WTC11 (cell line): Measurements from ENCODE around the gene RTL1. TPM values are rescaled to one million over a fixed set of nuclear protein-coding genes. Genes with fewer than 3 reads are reported as not detected.

ENCODE experiments used
- ATAC-seq: fragments of 200-7000 bp; cut with Tn5 transposase; 2 replicates; pipeline ENCODE4 v1.10.0; 2021; ENCODE audit warnings: mild to moderate bottlenecking, moderate library complexity
- CTCF ChIA-PET: fragments of 300-600 bp; sonication (Branson Sonifier 250); formaldehyde crosslinking; loops from one replicate; lab custom pipeline; 2021; ENCODE audit warnings: antibody characterized with exemption; lab: Charles Lee
- POLR2A ChIA-PET: fragments of 350-600 bp; sonication (Branson Sonifier 250); formaldehyde crosslinking; loops from one replicate; lab custom pipeline; 2021; ENCODE audit warnings: antibody characterized with exemption; lab: Charles Lee
- DNase-seq: peaks from one replicate; pipeline ENCODE4 v3.0.0; 2021; ENCODE audit warnings: low spot score
- H3K27ac Mint-ChIP-seq: 2 replicates; pipeline ENCODE4 v1.8.0; 2021; ENCODE audit warnings: mixed read lengths
- H3K27me3 Mint-ChIP-seq: 2 replicates; pipeline ENCODE4 v1.8.0; 2021; ENCODE audit warnings: low read depth, mild to moderate bottlenecking, moderate library complexity, mixed read lengths
- H3K36me3 Mint-ChIP-seq: 2 replicates; pipeline ENCODE4 v1.8.0; 2021; ENCODE audit warnings: mixed read lengths
- H3K4me1 Mint-ChIP-seq: 2 replicates; pipeline ENCODE4 v1.8.0; 2022; ENCODE audit warnings: mixed read lengths
- H3K4me3 Mint-ChIP-seq: 2 replicates; pipeline ENCODE4 v1.8.0; 2021; ENCODE audit warnings: mild to moderate bottlenecking, moderate library complexity, mixed read lengths
- H3K9me3 Mint-ChIP-seq: 2 replicates; pipeline ENCODE4 v1.8.0; 2021; ENCODE audit warnings: mixed read lengths
- ARID4B ChIP-seq: sonication (generic); formaldehyde crosslinking; IDR thresholded peaks from 2 replicates; pipeline ENCODE4 v1.8.0; 2023; ENCODE audit warnings: missing genetic modification reagents, mild to moderate bottlenecking, borderline replicate concordance
- E2F5 ChIP-seq: sonication (generic); formaldehyde crosslinking; IDR thresholded peaks from 2 replicates; pipeline ENCODE4 v1.8.1; 2022; ENCODE audit warnings: mild to moderate bottlenecking, moderate library complexity, missing genetic modification reagents
- FOXK1 ChIP-seq: sonication (generic); formaldehyde crosslinking; IDR thresholded peaks from 2 replicates; pipeline ENCODE4 v1.8.0; 2022; ENCODE audit warnings: mild to moderate bottlenecking, moderate library complexity, missing genetic modification reagents
- MXD4 ChIP-seq: fragments of 250-450 bp; sonication (Bioruptor Pico); IDR thresholded peaks from 2 replicates; pipeline ENCODE4 v1.8.0; 2021; ENCODE audit warnings: mild to moderate bottlenecking, moderate library complexity, borderline replicate concordance
- NFE2L1 ChIP-seq: sonication (generic); formaldehyde crosslinking; IDR thresholded peaks from 2 replicates; pipeline ENCODE4 v1.8.1; 2023; ENCODE audit warnings: missing genetic modification reagents
- SMAD4 ChIP-seq: sonication (generic); formaldehyde crosslinking; IDR thresholded peaks from 2 replicates; pipeline ENCODE4 v1.8.0; 2022; ENCODE audit warnings: mild to moderate bottlenecking, missing genetic modification reagents
- SOX15 ChIP-seq: fragments of 250-450 bp; sonication (Bioruptor Pico); IDR thresholded peaks from 2 replicates; pipeline ENCODE4 v1.9.0; 2021; ENCODE audit warnings: mild to moderate bottlenecking
- ZNF121 ChIP-seq: sonication (generic); formaldehyde crosslinking; IDR thresholded peaks from 2 replicates; pipeline ENCODE4 v1.8.0; 2023; ENCODE audit warnings: missing genetic modification reagents
- ZNF232 ChIP-seq: sonication (generic); formaldehyde crosslinking; IDR thresholded peaks from 2 replicates; pipeline ENCODE4 v1.8.0; 2022; ENCODE audit warnings: mild to moderate bottlenecking, missing genetic modification reagents
- ZNF423 ChIP-seq: fragments of 250-450 bp; sonication (Bioruptor Pico); IDR thresholded peaks from 2 replicates; pipeline ENCODE4 v2.1.2; 2022; ENCODE audit warnings: mild to moderate bottlenecking, moderate library complexity
- total RNA-seq: library from RNA; stranded (reverse); gene quantifications from 3 replicates; pipeline ENCODE4 v1.2.3, GENCODE V29; 2021
- TF ChIP-seq, protein P1 (sequence below): fragments of 250-450 bp; sonication (Bioruptor Pico); IDR thresholded peaks from 2 replicates; pipeline ENCODE4 v2.1.2; 2022; ENCODE audit warnings: mild to moderate bottlenecking, moderate library complexity
- TF ChIP-seq, protein P2 (sequence below): sonication (generic); formaldehyde crosslinking; IDR thresholded peaks from 2 replicates; pipeline ENCODE4 v1.8.1; 2022; ENCODE audit warnings: low read depth, missing genetic modification reagents, borderline replicate concordance
- TF ChIP-seq, protein P3 (sequence below): sonication (generic); formaldehyde crosslinking; IDR thresholded peaks from 2 replicates; pipeline ENCODE4 v1.8.1; 2022; ENCODE audit warnings: missing genetic modification reagents, borderline replicate concordance
- TF ChIP-seq, protein P4 (sequence below): fragments of 250-450 bp; sonication (Bioruptor Pico); IDR thresholded peaks from 2 replicates; pipeline ENCODE4 v1.8.0; 2021; ENCODE audit warnings: mild to moderate bottlenecking

The RTL1 gene
- total RNA-seq, 1 experiment from 2014 or later, result 0.07 TPM

DNA sequence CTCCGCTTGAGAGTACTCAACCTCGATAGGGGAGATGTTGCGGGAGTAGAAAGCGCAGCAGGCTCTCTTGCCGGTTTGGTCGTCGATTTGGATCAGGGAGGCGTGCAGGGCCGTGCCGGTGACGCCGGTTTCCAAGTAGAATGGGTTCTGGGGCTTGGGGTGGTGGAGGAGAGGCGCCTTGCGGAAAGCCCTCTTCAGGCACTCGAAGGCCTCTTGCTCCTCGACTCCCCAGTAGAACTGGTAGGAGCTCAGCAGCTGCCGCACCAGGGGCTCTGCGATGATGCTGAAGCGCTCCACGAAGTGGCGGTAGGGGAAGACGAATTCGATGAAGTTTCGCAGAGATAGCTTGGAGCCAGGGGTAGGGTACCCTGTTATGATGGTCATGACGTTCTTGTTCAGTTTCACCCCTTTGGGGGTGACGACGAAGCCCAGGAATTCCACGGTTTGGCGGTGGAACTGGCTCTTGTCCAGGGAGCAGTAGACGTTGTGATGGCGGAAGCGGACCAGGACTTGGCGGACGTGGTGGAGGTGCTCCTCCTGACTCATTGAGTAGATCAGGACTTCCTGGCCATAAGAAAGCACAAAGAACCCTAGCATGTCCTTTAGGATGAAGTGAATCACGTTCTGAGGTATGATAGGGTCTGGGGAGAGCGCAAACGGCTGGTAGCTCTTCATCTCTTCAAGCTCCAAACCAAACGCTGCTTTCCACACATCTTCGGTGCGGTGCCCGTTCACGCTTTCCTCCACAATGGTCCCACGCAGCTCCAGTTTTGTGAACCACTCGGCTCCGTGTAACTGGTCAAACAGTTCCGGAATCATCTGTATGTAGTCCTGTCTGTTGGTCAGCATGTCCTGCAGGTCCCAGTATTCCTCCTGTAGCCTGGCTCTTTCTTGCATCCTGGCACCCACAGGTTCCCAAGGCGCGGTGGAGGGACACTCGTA lies 21.2 kb downstream of the RTL1 start:
- CTCF ChIA-PET, result interaction anchor here (0.6 kb wide), 1 partner anchor 745 kb away, joined by 3 read pairs; no protein-coding TSS in a partner anchor
- POLR2A ChIA-PET, result no interaction called here
- H3K36me3 Mint-ChIP-seq, result peaks cover 40% of the 10 kb centered on the region
- no peak for TF ChIP-seq MXD4
- TF ChIP-seq ARID4B (CRISPR knock-in tag), result no peak
- no peak for TF ChIP-seq E2F5
- TF ChIP-seq FOXK1 (CRISPR knock-in tag), result no peak
- no peak for TF ChIP-seq SOX15 (CRISPR knock-in tag)
- TF ChIP-seq ZNF232, result no peak
- TF ChIP-seq SMAD4 (CRISPR knock-in tag), result no peak
- TF ChIP-seq, protein P1, sequence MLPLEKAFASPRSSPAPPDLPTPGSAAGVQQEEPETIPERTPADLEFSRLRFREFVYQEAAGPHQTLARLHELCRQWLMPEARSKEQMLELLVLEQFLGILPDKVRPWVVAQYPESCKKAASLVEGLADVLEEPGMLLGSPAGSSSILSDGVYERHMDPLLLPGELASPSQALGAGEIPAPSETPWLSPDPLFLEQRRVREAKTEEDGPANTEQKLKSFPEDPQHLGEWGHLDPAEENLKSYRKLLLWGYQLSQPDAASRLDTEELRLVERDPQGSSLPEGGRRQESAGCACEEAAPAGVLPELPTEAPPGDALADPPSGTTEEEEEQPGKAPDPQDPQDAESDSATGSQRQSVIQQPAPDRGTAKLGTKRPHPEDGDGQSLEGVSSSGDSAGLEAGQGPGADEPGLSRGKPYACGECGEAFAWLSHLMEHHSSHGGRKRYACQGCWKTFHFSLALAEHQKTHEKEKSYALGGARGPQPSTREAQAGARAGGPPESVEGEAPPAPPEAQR (CRISPR knock-in tag), result no peak
- TF ChIP-seq, protein P2, sequence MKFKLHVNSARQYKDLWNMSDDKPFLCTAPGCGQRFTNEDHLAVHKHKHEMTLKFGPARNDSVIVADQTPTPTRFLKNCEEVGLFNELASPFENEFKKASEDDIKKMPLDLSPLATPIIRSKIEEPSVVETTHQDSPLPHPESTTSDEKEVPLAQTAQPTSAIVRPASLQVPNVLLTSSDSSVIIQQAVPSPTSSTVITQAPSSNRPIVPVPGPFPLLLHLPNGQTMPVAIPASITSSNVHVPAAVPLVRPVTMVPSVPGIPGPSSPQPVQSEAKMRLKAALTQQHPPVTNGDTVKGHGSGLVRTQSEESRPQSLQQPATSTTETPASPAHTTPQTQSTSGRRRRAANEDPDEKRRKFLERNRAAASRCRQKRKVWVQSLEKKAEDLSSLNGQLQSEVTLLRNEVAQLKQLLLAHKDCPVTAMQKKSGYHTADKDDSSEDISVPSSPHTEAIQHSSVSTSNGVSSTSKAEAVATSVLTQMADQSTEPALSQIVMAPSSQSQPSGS (CRISPR knock-in tag), result no peak
- TF ChIP-seq ZNF423 (CRISPR knock-in tag), result no peak
- TF ChIP-seq NFE2L1, result no peak
- no peak for TF ChIP-seq ZNF121 (CRISPR knock-in tag)
- TF ChIP-seq, protein P3, sequence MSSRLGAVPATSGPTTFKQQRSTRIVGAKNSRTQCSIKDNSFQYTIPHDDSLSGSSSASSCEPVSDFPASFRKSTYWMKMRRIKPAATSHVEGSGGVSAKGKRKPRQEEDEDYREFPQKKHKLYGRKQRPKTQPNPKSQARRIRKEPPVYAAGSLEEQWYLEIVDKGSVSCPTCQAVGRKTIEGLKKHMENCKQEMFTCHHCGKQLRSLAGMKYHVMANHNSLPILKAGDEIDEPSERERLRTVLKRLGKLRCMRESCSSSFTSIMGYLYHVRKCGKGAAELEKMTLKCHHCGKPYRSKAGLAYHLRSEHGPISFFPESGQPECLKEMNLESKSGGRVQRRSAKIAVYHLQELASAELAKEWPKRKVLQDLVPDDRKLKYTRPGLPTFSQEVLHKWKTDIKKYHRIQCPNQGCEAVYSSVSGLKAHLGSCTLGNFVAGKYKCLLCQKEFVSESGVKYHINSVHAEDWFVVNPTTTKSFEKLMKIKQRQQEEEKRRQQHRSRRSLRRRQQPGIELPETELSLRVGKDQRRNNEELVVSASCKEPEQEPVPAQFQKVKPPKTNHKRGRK (CRISPR knock-in tag), result no peak
- TF ChIP-seq, protein P4, sequence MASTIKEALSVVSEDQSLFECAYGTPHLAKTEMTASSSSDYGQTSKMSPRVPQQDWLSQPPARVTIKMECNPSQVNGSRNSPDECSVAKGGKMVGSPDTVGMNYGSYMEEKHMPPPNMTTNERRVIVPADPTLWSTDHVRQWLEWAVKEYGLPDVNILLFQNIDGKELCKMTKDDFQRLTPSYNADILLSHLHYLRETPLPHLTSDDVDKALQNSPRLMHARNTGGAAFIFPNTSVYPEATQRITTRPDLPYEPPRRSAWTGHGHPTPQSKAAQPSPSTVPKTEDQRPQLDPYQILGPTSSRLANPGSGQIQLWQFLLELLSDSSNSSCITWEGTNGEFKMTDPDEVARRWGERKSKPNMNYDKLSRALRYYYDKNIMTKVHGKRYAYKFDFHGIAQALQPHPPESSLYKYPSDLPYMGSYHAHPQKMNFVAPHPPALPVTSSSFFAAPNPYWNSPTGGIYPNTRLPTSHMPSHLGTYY (CRISPR knock-in tag), result no peak
- DNase-seq, result no peak
- H3K9me3 Mint-ChIP-seq, result peaks cover 23% of the 10 kb centered on the region
- no peaks in the 10 kb centered on the region for H3K27me3 Mint-ChIP-seq
- no peak for ATAC-seq
- no peak overlapping the region for H3K4me3 Mint-ChIP-seq
- H3K4me1 Mint-ChIP-seq, result no peaks in the 10 kb centered on the region
- no peak overlapping the region for H3K27ac Mint-ChIP-seq
